ENCODE results near the gene ABHD4.

- no peak for TF ChIP-seq CTCF (IDR thresholded peaks at IDR 0.05; ENCODE audit: low read depth, low read length)
- TF ChIP-seq EZH2phosphoT487 (IDR thresholded peaks at IDR 0.05; ENCODE audit: low read depth), result no peak
Observed at GRCh38 chr14:22614240-22614799, 16.2 kb downstream of the ABHD4 start.

Measured in OCI-LY3 (cell line).